SU-DHL-6 (cell line): ENCODE data around the gene TEDC2.

ENCODE experiments used
- EZH2phosphoT487 ChIP-seq: fragments of 200-600 bp; sonication (generic), shearing (Covaris generic); conservative IDR thresholded peaks from 2 replicates; pipeline ENCODE4 v1.6.1; 2018; ENCODE audit warnings: mild to moderate bottlenecking, antibody characterized with exemption, low read length, moderate library complexity, mixed read lengths
- TF ChIP-seq, protein P1 (sequence below): fragments of 200-600 bp; sonication (generic); IDR thresholded peaks from one replicate; pipeline ENCODE4 v1.5.1; 2017; ENCODE audit warnings: antibody characterized with exemption, mild to moderate bottlenecking, low read length, moderate library complexity; ENCODE audit not compliant: insufficient read depth, poor library complexity, severe bottlenecking

DNA sequence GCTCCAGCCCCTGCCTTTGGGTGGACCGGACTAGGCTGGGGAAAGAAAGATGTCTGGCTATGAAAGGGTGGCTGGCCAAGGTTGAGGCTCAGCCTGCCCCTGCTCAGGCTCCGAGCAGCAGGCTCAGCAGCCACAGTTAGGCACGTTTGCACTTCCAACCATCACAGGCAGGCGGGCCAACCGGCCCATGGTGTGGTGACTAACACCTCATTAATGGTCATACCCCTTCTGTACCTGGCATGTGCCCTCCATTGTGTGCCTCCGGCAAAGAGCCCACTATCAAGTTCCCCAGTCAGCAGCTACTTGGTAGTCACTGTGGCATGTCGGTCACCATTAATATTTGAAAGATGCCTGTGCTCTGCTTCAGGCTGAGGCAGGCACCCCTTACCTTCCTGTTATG lies 21.8 kb downstream of the TEDC2 start:
- TF ChIP-seq, protein P1, sequence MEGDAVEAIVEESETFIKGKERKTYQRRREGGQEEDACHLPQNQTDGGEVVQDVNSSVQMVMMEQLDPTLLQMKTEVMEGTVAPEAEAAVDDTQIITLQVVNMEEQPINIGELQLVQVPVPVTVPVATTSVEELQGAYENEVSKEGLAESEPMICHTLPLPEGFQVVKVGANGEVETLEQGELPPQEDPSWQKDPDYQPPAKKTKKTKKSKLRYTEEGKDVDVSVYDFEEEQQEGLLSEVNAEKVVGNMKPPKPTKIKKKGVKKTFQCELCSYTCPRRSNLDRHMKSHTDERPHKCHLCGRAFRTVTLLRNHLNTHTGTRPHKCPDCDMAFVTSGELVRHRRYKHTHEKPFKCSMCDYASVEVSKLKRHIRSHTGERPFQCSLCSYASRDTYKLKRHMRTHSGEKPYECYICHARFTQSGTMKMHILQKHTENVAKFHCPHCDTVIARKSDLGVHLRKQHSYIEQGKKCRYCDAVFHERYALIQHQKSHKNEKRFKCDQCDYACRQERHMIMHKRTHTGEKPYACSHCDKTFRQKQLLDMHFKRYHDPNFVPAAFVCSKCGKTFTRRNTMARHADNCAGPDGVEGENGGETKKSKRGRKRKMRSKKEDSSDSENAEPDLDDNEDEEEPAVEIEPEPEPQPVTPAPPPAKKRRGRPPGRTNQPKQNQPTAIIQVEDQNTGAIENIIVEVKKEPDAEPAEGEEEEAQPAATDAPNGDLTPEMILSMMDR: no peak
- no peak for TF ChIP-seq EZH2phosphoT487
